GM19023 (cell line): ENCODE measurements around the gene MZB1.
"Not testable (repeated sequence)": the region's sequence is repeated elsewhere in the genome, so short reads cannot be mapped to it uniquely, and the experiment has no call there.

ENCODE experiments used
- ATAC-seq: cut with Tn5 transposase; IDR thresholded peaks from one replicate; pipeline ENCODE4 v1.9.1; 2021; ENCODE audit warnings: mild to moderate bottlenecking, moderate library complexity; ENCODE audit not compliant: unreplicated experiment

Gene MZB1

DNA sequence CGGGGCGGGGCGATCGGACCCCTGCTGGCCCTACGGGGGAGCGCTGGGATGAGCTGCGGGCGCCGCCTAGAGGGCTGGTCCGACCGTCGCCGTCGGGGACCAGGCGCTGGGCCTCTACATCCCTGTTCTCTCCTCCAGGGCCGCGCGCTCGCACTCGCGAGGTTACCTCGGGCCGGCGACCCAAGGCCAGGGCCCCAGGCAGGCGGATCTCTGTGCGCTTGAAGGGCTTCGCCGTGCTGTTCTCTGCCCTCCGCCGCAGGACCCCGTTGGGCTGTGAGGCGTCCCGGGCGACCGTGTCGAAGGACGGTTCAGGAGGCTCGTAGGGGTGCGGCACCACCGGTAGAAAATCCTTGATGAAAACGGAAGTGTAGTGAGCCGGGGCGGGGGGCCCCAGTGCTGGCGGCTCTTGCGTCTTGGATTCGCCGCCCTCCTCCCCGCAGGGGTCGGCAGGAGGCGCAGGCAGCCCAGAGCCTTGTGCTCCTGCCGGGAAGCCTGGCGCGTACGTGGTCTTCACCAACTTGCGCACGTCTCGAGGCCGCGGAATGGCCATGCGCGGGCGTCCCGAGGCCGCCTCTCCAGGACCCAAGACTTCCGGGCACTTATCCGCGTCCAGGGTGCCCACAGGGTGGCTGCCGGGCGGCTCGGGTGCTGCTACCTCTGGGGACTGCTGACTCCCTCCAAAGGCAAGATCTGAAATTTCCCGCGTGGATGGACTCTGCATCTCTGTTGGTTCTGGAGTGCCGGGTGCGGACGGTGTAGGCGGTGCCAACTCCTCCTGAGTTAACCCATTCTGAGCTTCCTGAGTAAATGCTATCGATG lies 3.2 kb upstream of the MZB1 start:
- ATAC-seq = peak; percentile 45

DNA sequence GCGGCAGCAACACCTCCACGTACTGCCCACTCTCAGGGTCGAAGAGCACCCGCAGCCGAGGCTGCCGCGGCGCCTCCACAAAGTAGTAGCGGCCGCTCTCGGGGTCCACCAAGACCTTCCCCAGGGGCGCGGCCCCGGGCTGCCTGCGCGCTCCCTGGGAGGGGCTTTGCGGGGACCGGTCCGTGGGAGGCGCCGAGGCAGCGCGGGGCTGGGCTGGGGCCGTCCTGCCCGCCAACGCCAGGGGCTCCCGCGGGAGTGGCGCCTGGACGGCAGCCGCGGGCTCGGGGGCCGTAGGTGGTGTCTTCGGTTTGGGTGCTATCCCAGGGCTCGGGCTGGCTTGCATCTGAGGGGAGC lies 2.6 kb upstream of the MZB1 start:
- no peak for ATAC-seq

DNA sequence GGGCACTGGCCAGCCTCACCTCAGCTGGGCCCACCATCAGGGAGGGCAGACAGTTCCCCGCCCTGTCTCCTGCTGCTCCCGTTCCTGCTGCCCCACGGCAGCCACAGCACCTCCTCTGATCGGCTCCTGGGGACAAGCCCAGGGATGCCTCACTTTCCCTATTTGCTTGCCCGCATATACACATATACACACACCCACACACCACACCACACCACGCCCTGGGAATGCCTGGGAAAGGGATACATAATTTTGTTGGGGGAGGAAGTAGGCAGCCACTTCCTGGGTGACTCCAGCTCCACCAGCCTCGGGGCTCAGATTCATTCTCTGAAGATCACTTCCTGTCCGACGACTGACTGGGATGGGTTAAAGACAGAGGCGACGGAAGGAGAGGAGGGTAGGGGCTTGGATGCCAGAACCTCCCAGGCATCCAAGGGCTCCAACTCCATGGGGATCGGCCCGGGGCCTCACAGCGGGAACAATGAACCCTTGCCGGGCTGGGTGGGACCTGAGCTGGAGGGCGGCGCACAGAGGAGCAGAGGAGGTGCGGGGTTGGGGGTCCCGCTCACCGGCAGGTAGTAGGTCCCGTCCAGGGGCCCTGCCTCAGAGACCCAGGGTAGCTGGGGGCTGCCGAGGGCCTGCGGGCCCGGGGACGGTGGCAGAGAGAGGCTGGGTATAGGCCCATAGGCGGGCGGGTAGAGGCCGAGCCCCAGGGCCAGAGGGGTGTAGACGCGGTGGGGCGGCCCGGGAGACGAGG lies 2.0 kb upstream of the MZB1 start:
- no peak for ATAC-seq

DNA sequence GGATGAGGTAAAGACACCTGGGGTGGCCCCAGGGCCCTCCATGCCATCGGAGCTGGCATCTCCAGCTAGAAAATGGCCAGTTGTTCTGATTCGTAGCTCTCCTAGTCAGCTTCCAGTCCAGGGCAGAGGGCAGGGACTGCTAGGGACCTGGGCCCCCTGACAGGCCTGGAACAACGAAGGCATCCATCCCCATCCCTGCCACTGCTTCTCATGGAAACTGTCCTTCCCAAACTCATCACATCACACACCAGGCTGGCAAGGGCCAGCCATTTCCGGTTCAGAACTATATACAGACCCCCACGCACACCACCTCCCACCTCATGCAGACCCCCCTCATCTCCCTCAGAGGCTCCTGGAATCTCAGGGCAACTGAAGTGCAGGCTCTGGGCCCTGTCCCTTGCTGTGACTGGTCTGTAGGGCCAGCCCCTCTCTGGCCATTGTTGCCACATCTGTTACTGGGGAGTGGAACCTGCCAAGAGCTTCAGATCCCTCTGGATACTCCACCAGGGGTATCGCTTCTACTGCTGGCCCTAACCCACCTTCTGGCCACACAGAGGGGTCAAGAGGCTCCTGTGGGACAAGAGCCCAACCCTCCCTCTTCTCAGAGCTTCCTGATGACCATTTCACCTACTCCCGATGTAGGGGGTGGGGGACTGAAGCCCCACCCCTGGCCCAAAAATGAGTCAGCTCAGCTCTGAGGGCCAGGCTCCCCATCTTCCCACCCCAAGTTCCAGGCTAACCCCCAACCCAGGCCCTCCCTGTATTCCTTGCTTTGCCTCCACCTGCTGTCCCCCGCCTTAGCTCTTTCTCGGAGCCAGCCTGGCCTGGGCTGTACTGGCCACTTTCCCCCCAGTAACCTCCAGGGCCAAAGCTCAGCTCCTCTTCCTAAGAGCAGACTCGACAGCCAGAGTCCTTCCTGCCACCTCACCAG lies 1.2 kb upstream of the MZB1 start:
- ATAC-seq = no peak

DNA sequence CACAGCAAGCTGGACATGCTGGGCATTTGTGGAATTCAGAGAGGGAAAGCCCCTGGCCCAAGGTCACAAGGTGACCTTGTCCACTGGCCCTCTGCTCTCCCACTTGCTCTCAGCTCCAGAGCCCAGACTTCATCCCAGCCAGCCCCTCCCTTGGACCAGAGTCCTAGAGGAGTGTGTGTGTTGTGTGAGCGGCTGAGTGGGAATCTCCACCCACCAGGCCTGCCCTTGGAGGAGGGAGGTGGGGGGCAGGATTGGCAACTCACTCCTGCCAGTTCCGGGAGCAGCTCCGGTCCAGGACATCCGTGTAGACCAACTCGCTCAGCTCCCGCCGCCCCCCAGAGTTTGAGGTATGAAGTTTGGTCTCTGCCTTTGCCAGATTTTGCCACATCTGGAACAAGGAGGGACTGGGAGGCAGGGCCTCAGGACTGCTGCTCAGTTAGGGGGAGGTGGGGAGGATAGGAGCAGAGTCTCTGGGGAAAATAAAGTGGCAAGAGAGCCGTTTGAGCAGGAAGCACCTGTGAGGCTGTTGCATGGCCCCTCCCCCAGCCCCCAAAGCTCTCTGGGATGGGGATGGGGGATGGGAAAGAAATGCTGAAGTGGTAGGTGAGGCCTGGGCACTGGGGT lies 1.4 kb downstream of the MZB1 start:
- ATAC-seq = no peak

DNA sequence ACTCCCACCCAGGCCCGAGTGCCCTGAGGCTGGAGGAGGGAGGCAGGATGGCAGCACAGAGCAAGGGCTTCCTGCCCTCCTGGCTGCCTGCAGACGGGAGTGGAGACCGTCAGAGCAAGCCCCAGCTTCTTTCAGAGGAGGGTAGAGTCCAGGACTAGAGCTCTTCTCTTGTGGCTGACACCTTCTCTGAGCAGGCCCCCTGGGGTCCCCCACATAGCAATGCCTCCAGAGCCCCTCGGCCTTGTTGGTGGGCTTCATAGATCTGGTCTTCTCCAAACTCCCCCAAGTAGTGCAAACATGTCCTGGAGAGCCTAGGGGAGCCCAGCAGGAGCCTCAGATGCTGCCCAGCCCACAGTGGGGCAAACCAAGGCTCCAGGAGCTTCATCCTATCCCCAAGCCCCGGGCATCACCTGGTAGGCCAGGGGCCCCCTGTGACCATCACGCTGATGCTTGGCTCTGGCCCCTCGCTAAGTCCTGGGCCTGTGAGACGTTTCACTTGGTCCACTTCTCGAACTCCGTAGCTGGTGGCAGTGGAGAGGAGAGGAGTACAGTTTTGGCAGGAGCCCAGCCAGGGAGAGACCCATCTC lies 2.0 kb downstream of the MZB1 start:
- no peak for ATAC-seq

DNA sequence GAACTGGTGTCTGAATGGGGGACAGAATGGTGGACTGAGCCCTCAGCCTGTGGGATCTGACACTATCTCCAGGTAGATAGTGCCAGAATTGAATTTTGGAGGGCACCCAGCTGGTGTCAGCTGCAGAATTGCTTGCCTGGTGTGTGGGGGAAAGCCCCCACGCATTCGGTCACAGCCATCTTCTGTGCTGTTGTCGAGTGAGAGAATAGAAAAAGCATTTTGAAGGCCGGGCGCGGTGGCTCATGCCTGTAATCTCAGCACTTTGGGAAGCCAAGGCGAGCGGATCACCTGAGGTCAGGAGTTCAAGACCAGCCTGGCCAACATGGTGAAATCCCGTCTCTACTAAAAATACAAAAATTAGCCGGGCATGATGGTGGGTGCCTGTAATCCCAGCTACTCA lies 2.8 kb downstream of the MZB1 start:
- ATAC-seq = not testable (repeated sequence)

DNA sequence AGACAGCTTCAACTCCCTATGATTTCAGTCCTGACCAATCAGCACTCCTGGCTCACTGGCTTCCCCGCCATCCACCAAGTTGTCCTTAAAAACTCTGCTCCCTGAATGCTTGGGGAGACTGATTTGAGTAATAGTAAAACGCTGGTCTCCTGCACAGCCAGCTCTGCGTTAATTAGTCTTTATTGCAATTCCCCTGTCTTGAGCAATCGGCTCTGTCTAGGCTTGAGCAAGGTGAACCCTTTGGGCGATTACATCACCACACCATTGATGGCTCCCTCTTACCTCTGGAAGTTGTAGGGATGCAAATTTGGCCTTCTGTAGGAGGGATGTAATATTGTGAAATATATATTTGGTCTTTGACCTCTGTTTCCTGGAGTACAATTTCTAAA lies 3.7 kb downstream of the MZB1 start:
- ATAC-seq = no peak

DNA sequence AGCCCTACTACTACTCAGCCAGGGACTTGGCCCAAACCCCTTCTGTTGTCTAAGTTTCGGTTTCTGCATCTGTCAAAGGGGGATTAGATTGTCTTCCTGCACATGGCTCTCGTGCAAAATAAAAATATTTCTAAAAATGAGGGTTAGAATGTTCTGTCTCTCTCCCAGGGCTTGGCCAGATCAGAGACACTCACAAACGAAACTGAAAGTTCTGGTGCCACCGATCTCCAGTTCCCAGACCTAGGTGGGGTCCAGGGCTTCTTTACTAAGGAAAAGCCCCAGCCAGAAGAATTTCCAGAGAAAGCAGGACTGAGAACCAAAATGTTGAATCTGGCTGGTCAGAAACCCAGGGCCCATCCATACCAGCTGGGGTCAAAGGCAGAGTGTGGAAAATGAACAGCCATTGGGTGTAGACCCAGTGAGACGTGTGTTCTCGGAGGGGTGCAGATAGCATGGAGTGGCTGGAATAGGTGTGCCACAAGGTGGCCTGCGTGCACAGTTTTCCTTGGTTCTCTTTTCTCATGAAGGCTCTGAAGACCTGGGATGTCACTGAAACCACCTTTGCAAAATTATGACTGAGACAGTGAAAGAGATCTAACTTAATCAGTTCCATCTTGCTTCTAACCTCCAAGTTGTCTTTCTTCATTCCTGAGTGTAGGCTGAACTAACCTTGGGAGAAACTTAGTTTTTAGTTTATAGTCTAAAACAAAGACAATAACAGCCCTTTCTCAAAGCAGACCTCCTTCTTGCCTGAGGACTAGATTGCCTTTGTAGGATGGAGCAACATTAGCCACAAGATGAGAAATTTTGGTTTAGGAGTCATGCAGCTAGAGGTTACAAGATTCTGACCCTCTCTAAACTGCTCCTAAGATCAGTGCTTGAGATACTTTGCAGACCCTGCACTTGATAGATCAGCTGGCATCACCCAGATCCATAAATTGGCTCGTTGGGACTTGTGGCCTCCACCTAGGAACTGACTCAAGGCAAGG lies 4.4 kb downstream of the MZB1 start:
- ATAC-seq = no peak

DNA sequence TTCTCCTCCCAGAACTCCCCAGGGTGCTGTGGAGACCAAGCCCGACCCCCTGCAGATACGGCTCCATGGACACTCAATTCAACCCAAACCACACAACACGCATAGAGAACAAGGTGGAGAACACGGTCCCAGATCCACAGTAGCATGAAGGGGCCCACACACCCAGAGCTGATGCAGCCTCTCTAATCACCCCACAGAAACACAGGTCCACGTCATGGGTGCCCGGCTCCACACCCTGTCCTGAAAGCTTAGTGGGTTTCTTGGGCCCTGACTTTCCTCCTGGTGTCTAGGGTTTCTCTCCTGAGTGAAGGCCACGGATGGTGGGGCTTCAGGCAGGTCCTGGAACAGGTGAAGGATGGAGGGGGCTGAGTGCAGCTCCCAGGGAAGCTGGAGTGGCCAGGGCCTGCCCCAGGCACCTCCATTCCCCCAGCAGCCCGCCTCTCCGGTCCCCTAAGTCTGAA lies 5.1 kb downstream of the MZB1 start:
- no peak for ATAC-seq

DNA sequence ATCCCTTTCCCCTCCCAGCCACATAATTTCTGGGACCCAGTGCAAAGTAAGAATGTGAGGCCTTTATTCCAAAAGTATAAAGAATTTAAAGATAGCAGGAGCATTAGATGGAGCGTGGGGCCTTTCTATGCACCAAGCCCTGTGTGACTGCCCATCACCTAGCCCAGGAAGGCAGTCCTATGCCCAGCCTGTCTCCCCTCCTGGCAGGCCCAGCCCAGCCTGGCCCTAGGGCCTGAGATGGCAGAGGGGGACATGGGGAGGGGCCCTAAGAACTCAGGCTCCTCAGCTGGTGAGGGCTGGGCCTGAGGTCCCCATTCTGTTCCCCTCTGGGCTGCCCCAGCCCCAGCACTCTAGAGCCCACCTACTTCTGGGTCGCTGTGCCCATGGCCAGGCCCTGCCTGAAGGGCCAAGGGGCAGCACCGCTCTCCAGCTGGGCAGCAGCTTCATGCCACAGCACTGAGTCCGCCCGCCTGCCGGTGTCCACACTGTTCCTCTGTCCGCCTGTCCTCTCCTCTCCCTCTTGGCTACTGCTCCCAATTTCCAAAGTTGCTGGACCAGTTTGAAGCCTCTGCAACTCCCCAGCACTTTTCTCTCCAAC lies 5.6 kb downstream of the MZB1 start:
- no peak for ATAC-seq

DNA sequence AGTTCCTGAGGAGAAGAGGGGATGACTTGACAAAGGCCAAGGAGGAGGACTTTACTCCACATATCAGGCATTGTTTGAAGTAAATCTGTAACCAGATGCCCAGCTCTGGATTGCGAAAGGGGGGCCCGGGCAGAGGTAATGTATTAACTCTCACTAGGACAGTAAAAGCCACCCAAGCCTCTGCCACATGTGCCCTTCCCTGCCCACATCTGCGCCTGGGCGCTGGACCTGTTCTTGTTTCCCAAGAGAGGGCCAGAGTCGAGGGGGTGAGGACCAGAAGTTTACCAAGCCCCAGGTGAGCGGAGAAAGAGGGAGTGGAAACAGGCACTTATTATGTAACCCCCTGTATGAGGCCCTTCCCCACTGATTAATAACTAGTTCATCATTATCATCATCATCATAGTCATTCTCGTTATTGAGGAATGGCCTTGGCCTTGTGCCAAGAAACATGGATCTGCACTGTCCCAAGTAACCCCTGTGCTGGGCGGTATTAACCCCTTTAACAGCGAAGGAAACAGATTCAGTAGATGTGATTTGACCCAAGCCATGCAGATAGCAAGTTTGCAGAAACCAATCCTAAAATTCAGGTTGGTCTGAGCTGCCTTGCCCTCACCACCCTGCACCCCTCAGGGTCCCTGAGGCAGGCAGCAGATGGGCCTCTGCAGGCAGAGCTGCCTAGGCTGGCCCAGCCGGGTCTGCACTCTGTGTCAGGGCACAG lies 6.3 kb downstream of the MZB1 start, which contains the start of gene SLC23A1:
SLC23A1 (minus strand) TSS at position 23 of the 718 bp plus-strand sequence. CDS start 44 bp downstream, outside the sequence.
- ATAC-seq = no peak

DNA sequence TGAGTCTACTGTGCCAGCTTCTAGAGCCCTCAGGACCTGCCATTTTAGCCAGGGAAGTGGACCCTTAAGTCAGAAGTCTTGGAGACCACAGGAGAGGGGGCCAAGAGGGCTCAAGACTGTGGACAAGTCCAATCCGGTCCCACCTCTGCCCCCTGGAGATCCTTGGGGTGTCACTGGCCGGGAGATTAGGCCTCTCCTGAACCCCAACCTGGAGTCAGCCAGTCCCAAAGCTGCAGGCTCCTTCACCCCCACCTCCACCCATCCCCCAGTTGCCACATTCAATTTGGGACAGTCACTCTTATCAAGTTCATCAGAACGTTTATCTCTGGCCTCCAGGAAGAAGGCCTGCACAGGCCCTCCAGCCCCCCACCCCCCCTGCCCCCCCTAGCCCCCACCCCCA lies 6.9 kb downstream of the MZB1 start:
- ATAC-seq = no peak

DNA sequence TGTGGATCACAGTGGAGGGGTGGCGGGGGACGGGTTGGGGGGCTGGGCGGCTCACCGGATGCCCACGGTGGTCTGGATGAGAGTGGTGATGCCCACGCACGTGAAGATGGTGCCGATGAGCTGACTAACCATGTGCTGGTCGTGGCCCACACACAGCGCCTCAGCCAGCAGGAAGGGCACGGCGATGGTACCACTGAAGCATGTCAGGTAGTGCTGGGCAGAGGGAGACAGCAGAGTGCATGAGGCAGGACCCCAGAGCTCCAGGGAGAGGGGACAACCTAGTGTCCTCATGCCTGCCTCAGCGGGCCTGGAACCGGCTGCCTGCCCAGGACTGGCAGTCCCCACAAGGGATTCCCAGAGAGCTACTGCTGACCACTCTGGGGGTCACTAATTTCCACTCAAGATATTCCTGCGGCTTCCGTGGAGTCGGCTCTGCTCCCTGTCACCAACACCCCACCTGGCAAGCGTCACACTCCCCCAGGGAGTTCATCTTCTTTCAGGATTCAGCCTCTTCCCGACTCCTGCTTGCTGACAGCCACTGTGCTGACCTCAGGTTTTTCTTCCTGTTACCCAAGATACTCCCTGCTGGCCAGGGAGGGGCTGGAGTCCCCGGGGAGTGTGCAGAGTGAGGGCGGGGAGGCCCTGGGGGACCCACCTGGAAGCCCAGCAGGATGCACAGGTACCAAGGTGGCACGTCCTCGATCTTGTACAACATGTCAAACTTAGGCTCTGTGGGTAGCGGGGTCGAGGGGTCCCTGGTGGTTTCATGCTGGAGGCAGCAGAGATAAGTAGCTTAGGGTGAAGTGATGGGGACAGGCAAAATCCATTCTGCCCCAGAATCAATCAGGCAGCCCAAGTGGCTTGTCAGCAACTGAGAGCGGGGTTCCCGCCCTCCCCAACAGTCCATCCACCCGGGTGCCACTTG lies 7.6 kb downstream of the MZB1 start:
- ATAC-seq = no peak

DNA sequence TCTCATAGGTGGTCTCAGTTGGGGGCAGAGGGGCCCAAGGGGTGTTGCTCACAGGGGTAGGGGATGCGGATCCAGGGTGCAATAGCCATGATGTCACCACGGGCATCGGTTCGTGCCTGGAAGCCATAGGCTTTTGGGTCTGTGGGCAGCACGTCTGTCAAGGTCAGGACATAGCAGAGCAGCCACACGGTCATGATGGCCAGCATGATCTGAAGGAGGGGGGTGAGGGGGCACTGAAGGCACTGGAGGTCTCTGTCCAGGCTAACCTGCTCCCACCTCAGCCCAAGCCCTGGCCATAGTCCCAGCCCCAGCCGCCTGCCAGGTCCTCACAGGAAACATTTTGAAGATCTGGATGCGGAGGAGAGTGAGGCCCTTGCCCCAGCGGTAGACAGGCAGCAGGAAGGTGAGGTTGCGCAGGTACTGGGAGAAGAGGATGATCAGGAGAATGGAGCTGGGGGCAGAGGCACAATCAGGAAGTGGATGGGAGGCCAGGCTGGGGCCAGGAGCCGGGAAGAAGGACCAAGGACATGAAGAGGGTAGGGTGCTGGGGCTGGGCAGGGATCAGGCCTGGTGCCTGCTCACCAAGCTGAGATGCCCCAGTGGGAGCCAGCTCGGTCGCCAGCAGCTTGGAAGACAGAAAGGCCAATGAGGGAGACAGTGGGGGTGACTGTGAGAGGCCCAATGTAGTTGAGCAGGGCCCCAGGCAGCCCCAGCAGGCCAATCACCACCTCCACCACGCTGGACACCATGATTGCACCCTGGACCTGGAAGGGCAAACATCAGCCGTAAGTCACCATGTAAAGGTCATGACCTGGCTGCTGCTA lies 9.9 kb downstream of the MZB1 start:
- ATAC-seq = no peak

DNA sequence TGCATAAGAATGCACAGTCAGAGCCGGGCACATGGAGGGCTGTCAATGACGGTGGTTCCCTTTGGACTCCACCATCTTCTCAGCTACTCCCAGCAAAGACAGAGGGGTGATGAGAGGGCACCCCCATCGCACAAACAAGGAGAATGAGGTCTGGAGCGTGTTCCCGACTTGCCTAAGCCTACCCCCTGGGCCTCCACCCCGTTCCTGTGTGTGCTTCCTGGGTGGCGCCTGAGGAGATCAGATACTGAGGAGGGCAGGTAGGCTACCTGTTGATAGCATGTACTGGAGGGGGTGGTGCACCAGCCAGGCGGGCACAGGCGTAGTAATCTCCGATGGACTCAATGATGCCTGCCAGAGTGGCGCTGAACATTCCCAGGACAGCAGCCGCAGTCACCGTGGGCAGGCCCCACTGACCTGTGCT lies 10.8 kb downstream of the MZB1 start:
- ATAC-seq = no peak
